Uterus (tissue), 2 donors: ENCODE measurements around the gene KLF16.

ENCODE experiments used
- POLR2A ChIP-seq, 2 donors: fragments of 450-650 bp; IDR thresholded peaks; one replicate each; pipeline ENCODE4 v1.6.1; 2016; ENCODE audit warnings: antibody characterized with exemption in 2 of 2, mild to moderate bottlenecking in 1 of 2, moderate library complexity in 1 of 2
- TF ChIP-seq, protein P1 (sequence below), 4 experiments: fragments of 200-600 bp in 2 of 4; fragments of 450-650 bp in 2 of 4; sonication (generic) in 2 of 4; IDR thresholded peaks; one replicate each; pipeline ENCODE4 v1.5.1; 2016 to 2019; ENCODE audit warnings: antibody characterized with exemption in 4 of 4, mild to moderate bottlenecking in 2 of 4, moderate library complexity in 1 of 4

DNA sequence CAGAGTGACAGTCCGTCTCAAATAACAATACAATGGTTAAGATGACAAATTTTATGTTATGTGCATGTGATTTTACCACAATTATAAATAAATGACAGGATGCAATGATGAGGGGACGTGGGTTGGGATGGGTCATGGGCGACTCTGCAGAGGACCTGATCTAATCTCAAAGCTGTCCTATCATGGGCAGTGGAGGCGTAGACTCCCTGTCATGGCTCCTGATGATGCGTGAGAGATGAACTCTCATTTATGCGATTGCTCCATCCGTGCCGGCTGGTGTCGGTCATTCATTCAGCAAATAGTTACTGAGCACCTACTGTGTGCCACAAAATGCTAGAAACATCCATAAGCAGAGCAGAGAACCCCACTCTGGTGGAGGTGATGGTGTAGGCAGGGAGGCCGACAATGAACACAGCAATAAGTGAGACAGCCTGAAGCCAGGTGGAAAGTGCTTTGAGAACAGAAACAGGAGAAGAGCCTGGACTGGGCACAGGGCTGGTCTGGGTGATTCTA, 13.4 kb downstream of the KLF16 start:
- TF ChIP-seq, protein P1, sequence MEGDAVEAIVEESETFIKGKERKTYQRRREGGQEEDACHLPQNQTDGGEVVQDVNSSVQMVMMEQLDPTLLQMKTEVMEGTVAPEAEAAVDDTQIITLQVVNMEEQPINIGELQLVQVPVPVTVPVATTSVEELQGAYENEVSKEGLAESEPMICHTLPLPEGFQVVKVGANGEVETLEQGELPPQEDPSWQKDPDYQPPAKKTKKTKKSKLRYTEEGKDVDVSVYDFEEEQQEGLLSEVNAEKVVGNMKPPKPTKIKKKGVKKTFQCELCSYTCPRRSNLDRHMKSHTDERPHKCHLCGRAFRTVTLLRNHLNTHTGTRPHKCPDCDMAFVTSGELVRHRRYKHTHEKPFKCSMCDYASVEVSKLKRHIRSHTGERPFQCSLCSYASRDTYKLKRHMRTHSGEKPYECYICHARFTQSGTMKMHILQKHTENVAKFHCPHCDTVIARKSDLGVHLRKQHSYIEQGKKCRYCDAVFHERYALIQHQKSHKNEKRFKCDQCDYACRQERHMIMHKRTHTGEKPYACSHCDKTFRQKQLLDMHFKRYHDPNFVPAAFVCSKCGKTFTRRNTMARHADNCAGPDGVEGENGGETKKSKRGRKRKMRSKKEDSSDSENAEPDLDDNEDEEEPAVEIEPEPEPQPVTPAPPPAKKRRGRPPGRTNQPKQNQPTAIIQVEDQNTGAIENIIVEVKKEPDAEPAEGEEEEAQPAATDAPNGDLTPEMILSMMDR (IDR thresholded peaks at IDR 0.05): no peak
- TF ChIP-seq POLR2A (IDR thresholded peaks at IDR 0.05): no peak
